ENCODE data around the gene MYLIP.

Gene MYLIP

GRCh38 chr6:16141514-16141913 is 12.6 kb downstream of the MYLIP start:
- DNase-seq = no peak

- no peak for DNase-seq
Measured at GRCh38 chr6:16145038-16145437, 16.2 kb downstream of the MYLIP start.

DNA sequence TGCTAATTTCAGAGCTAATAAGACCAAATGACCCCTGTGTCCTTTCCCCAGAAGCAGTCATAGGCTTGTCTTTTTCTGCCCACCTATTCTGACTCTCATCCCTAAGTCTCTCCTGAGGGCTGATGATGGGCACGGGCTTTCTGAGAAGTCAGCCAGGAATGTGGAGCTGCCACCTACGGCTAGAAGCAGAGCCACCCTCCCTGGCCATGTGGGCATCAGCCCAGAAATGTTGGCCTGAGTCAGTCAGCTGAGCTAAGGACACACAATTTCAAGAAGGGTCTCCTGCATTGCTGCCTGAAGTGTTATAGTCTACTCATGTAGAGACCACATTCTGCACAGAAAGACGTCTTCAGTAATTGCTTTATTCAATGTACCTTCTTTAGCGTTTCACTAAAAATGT is 17.1 kb downstream of the MYLIP start:
- DNase-seq = no peak

DNA sequence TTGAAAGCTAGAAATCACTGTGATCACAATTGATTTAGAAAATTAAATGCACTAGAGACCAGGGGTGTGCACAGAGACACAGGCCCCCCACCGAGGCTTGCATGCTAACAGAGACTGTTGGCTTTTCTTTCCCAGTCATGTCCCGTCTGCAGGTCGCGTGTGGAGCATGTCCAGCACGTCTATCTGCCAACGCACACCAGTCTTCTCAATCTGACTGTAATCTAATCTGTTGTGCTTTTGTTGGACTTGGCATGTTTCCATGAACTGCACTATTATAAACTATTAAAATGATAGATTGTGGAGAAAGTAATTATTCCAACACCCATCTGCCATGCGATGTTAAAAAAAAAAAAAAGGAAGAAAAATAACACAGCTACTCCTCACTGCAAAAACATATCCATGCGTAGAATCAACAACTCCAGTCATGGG is 17.7 kb downstream of the MYLIP start:
- DNase-seq = no peak

DNA sequence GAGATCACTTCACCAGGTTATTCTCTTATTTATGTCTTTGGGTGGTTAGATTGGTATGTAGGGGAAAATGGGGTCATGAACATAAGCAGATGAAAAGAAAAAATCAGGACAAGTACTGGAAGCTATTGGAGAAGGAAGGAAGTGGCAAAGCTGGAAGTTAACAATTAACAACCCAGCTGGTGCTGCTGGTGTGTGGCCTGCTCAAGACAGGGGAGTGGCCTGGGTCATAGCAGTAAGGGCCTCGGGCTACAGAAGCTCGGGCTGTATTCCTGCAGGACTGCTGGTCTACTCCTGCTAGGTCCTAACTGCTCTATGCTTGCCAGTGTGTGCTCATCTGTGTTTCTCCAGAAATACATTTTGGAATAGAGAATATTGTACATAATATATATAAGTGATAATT is 19.6 kb downstream of the MYLIP start:
- DNase-seq = no peak

GRCh38 chr6:16149305-16149704 is 20.4 kb downstream of the MYLIP start:
- DNase-seq = no peak

- no peak for DNase-seq
Measured at GRCh38 chr6:16150098-16150497, 21.2 kb downstream of the MYLIP start.

GRCh38 chr6:16153211-16153820 is 24.4 kb downstream of the MYLIP start:
- peak in 1 of 2 donors; percentile 47 for DNase-seq

- no peak for DNase-seq
Measured at GRCh38 chr6:16154904-16155303, 26.0 kb downstream of the MYLIP start.

- DNase-seq = no peak
Measured at GRCh38 chr6:16157492-16157891, 28.6 kb downstream of the MYLIP start.

GRCh38 chr6:16157909-16158308 is 29.0 kb downstream of the MYLIP start:
- DNase-seq = no peak

- DNase-seq = peak; percentile 77 to 92
Measured at GRCh38 chr6:16158943-16159557, 30.2 kb downstream of the MYLIP start.

DNA sequence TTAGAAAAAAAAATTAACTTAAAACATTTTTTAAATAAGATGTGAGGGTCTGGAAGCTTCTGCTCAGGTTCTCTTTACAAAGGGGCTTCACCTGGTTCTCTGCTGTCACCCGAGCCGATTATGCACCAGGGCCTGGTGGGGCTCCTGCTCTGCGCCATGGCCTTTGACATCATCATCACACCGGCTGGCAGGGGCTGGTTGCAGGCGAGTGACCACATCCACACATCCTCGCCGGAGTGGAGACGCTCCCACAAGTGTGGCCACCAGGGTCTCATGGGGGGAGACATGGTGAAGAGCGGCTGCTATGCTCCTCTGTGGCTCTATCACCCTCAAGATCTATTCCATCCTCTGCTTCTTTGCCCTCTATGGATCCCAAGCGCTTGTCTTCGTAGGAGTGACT is 31.9 kb downstream of the MYLIP start:
- no peak for DNase-seq

- DNase-seq = no peak
Measured at GRCh38 chr6:16162003-16162402, 33.1 kb downstream of the MYLIP start.

DNA sequence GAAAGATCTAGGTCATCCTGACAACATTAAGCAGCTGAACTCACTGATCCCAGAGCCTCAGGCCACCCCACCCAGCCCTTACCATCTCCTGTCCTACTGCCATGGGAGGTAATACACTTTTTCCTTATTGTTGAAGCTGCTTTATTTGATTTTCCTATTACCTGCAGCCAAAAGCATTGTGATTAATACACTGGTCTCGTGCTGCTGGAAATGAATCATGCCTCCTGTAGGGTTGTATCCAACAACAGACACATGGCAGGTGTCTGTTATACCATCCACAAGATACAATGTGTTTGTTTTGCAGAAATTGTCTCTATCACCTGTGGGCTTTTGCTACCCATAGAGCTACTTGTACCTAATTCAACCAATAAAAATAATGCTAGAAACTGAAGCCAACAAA is 34.2 kb downstream of the MYLIP start:
- DNase-seq = no peak

GRCh38 chr6:16163535-16164300 is 34.8 kb downstream of the MYLIP start:
- no peak for DNase-seq

GRCh38 chr6:16165641-16166040 is 36.8 kb downstream of the MYLIP start:
- no peak for DNase-seq

- DNase-seq = no peak
Measured at GRCh38 chr6:16166871-16167608, 38.2 kb downstream of the MYLIP start.

GRCh38 chr6:16168121-16168520 is 39.2 kb downstream of the MYLIP start:
- no peak for DNase-seq

GRCh38 chr6:16168858-16169257 is 40.0 kb downstream of the MYLIP start:
- DNase-seq = peak; percentile 15 to 49

- no peak for DNase-seq
Measured at GRCh38 chr6:16171400-16171799, 42.5 kb downstream of the MYLIP start.

GRCh38 chr6:16173167-16173940 is 44.5 kb downstream of the MYLIP start:
- no peak for DNase-seq
